Measurements from ENCODE around the gene SCAMP5. TPM values are rescaled to one million over a fixed set of nuclear protein-coding genes. Genes with fewer than 3 reads are reported as not detected.

SCAMP5 gene
- total RNA-seq, 1 experiment from 2014 or later: 10.7 TPM

DNA sequence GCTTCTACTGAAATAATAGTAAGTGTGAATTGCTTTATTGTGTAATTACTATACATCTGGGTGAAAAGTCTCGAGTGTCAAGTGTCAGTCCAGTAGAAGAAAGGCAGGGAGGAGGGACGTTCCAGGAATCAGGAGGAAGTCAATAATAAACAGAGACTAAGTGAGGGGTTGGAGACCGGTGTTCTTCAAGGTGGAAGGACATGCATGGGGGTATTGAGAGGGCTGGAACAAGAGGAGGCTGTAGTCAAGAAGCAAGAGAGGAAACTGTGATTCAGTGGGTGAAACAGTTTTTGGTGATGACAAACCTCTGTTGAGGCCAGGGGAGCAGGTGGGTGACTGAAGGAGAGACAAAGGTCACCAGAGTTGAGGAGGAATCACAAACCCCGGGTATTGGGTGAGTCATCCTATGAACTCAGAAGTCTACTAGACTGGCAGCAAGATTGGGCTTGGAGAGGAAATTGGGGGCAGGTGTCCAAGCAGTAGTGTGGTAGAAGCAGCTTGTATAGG is 11.6 kb upstream of the SCAMP5 start:
- Mint-ChIP-seq H3K9me3 (ENCODE audit: low read depth, unreplicated experiment) (no peaks in the 10 kb centered on the region), H3K27ac (ENCODE audit: unreplicated experiment) (no peak overlapping the region), H3K4me3 (ENCODE audit: low read depth, unreplicated experiment) (no peak overlapping the region), H3K4me1 (ENCODE audit: low read depth, unreplicated experiment) (peaks cover 15% of the 10 kb centered on the region), H3K36me3 (ENCODE audit: insufficient read depth, unreplicated experiment) (no peaks in the 10 kb centered on the region), H3K27me3 (ENCODE audit: unreplicated experiment) (peaks cover 35% of the 10 kb centered on the region)
- intact Hi-C loops (cut with micrococcal nuclease; ENCODE audit: unreplicated experiment): no loop called here
- TF ChIP-seq CTCF (IDR thresholded peaks at IDR 0.05; ENCODE audit: unreplicated experiment): no peak
- CTCF ChIA-PET: interaction anchor here (0.6 kb wide), 1 partner anchor 15 kb away, joined by 3 read pairs; no protein-coding TSS in a partner anchor
- no TSS peak for BruUV-seq (replicated peaks)
- peak; percentile 22 for DNase-seq

- H3K36me3 Mint-ChIP-seq (ENCODE audit: insufficient read depth, unreplicated experiment): no peaks in the 10 kb centered on the region
- DNase-seq: peak; percentile 80
These were observed 7.2 kb upstream of the SCAMP5 start for GRCh38 chr15:74988007-74988800.

GRCh38 chr15:74989527-74989926 is 5.8 kb upstream of the SCAMP5 start:
- no peak for TF ChIP-seq CTCF (IDR thresholded peaks at IDR 0.05; ENCODE audit: unreplicated experiment)
- Mint-ChIP-seq H3K9me3 (ENCODE audit: low read depth, unreplicated experiment) (no peaks in the 10 kb centered on the region), H3K4me1 (ENCODE audit: low read depth, unreplicated experiment) (peaks cover 2% of the 10 kb centered on the region), H3K27me3 (ENCODE audit: unreplicated experiment) (peaks cover 67% of the 10 kb centered on the region), H3K36me3 (ENCODE audit: insufficient read depth, unreplicated experiment) (no peaks in the 10 kb centered on the region), H3K27ac (ENCODE audit: unreplicated experiment) (no peak overlapping the region), H3K4me3 (ENCODE audit: low read depth, unreplicated experiment) (no peak overlapping the region)
- CTCF ChIA-PET: interaction anchor here (0.7 to 1.0 kb wide), 2 partner anchors 220 to 318 kb away, joined by 3 to 6 read pairs; no protein-coding TSS in a partner anchor
- intact Hi-C loops (cut with micrococcal nuclease; ENCODE audit: unreplicated experiment): no loop called here
- no peak for DNase-seq
- BruUV-seq (replicated peaks): no TSS peak

More at GRCh38 chr15:74988007-74988800, 7.2 kb upstream of the SCAMP5 start:
- peaks cover 58% of the 10 kb centered on the region for H3K27me3 Mint-ChIP-seq (ENCODE audit: unreplicated experiment)
- no peaks in the 10 kb centered on the region for H3K9me3 Mint-ChIP-seq (ENCODE audit: low read depth, unreplicated experiment)
- H3K4me3 Mint-ChIP-seq (ENCODE audit: low read depth, unreplicated experiment): no peak overlapping the region
- peaks cover 15% of the 10 kb centered on the region for H3K4me1 Mint-ChIP-seq (ENCODE audit: low read depth, unreplicated experiment)
- TF ChIP-seq CTCF (IDR thresholded peaks at IDR 0.05; ENCODE audit: unreplicated experiment): peak; percentile 57
- no TSS peak for BruUV-seq (replicated peaks)
- CTCF ChIA-PET: interaction anchor here (0.6 to 1.8 kb wide), 6 partner anchors 31 to 641 kb away, joined by 3 to 12 read pairs (median 6); partner anchors contain the start of gene RPP25
- intact Hi-C loops (cut with micrococcal nuclease; ENCODE audit: unreplicated experiment): no loop called here
- no peak overlapping the region for H3K27ac Mint-ChIP-seq (ENCODE audit: unreplicated experiment)

DNA sequence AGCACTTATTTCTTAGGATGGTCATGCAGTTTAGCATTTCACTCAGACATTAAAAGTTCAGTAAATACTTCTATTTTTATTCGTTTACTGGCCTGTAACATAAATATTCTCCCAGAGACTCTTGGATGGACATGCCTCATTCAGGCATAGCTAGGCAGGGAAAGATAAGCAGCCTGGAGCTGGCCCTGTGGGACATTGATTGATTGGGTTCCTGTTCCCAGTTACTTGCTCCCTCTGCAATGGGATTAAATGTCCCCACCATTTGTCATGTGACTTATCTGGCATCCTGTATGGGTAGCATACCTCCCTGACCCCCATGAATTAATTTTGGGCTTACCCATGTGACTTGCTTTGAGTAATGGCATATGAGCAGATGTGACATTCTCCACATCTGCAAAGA is 2.7 kb upstream of the SCAMP5 start:
- peaks cover 8% of the 10 kb centered on the region for H3K36me3 Mint-ChIP-seq (ENCODE audit: insufficient read depth, unreplicated experiment)
- H3K9me3 Mint-ChIP-seq (ENCODE audit: low read depth, unreplicated experiment): peaks cover 3% of the 10 kb centered on the region
- no TSS peak for BruUV-seq (replicated peaks)
- H3K4me1 Mint-ChIP-seq (ENCODE audit: low read depth, unreplicated experiment): peaks cover 18% of the 10 kb centered on the region
- H3K27ac Mint-ChIP-seq (ENCODE audit: unreplicated experiment): no peak overlapping the region
- H3K27me3 Mint-ChIP-seq (ENCODE audit: unreplicated experiment): peaks cover 75% of the 10 kb centered on the region
- CTCF ChIA-PET: no interaction called here
- TF ChIP-seq CTCF (IDR thresholded peaks at IDR 0.05; ENCODE audit: unreplicated experiment): no peak
- no peak overlapping the region for H3K4me3 Mint-ChIP-seq (ENCODE audit: low read depth, unreplicated experiment)
- DNase-seq: no peak
- intact Hi-C loops (cut with micrococcal nuclease; ENCODE audit: unreplicated experiment): no loop called here
